ENCODE results near the gene ALK.

ALK gene

GRCh38 chr2:29522951-29523669 is 398.3 kb downstream of the ALK start:
- FAIRE-seq, result no peak

DNA sequence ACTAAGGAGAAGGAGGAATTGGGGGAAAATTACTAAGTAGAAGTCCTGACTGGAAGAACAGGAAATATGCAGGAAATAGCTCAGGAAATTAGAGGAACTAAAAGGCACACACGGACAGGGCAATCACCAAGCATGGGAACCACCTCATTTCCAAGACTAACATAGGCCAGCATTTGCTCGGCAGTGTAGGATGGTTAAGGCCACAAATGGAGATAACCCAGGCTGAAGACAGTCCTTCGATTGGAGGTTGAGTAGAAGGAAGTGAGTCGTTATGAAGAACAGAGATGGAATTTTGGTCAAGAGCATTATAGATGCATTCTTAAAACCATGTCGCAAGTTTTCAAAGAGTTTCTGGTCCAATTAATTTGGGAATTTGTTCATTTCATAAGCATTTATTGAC is 401.4 kb downstream of the ALK start:
- no peak for FAIRE-seq

GRCh38 chr2:29519338-29519925 is 402.0 kb downstream of the ALK start:
- FAIRE-seq, result no peak

GRCh38 chr2:29518646-29519337 is 402.6 kb downstream of the ALK start:
- no peak for FAIRE-seq

GRCh38 chr2:29518010-29518409 is 403.4 kb downstream of the ALK start:
- no peak for FAIRE-seq

DNA sequence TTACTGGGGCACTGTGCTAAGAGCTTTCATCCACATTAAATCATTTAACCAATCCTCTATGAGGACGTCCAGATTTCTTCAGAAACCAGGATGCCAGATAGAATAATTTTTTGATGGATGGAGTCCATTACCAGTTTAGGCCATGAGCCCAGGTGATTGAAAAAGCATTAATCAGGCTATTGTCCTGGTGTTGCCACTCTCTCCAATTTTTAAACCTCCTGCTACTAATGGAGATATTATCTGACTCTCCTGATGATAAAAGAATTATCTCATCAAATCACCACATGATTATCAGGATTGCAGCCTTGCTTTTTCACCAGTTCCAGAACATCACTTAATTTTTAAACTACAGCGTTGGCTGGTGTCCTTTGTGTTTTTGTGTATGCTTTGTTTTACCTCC is 404.0 kb downstream of the ALK start:
- no peak for FAIRE-seq

- no peak for FAIRE-seq
Observed at GRCh38 chr2:29516767-29517166, 404.6 kb downstream of the ALK start.

DNA sequence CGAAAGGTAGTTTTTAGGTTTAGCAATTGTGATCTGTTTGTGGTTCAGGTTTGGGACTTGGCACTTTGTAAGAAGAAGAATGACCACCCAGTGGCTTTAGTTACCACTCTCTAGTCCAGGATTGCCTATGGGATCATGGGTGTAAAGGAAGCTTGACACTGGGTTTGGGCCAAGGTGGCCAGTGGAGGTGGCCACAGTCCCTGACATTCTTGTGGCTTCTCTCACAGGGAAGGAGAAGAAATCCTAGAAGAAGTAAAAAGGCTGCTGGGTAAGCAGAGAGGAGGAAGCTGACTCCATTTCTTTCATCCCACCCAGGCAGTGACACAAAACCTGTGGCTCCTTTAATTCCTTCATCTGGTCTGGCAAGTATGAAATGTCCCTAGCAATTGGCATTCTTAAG is 411.5 kb downstream of the ALK start:
- no peak for FAIRE-seq

- FAIRE-seq, result no peak
Observed at GRCh38 chr2:29509397-29509796, 412.0 kb downstream of the ALK start.

- no peak for FAIRE-seq
Observed at GRCh38 chr2:29504746-29505145, 416.6 kb downstream of the ALK start.

DNA sequence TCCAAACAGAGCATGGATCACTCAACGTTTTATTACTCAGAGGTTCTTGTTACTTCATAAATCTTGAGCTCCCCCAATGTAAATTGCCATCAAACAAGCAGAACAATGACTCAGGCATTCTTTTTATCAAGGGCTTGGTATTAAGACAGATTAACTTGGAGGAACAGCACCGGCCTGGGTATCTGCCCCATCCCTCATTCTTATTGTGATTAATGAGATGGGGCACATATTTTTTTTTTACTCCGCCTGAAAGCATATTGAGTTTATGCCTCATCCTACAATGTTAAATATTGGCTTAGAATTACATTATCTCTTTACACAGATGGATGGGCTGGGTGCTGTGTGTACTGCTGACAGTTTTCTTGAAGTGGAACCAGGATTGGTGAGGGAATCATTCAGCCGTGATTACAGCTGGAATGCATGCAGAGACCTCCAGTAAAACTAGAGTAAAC is 418.9 kb downstream of the ALK start:
- FAIRE-seq, result no peak

DNA sequence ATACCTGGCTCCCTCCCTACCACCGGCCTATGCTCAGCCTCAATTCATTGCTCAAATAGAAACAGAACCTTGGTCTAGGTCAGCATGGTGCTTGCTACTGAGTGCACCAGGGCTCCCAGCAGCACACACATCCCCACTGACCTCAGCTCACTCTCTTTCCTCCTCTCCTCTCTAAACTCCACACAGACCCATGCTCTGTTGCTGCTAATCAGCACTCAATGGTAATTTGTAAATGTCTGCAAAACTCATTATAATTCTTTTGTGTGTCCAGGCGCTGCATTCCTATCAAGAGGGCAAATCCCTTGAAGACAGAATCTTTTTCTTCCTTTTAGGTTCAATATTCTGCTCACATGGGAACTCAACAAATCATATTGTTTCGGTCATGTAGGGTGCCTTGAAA is 424.0 kb downstream of the ALK start:
- FAIRE-seq, result no peak

GRCh38 chr2:29496198-29496597 is 425.2 kb downstream of the ALK start:
- FAIRE-seq, result no peak

- FAIRE-seq, result no peak
Observed at GRCh38 chr2:29495536-29496060, 425.8 kb downstream of the ALK start.

GRCh38 chr2:29495068-29495467 is 426.3 kb downstream of the ALK start:
- no peak for FAIRE-seq

DNA sequence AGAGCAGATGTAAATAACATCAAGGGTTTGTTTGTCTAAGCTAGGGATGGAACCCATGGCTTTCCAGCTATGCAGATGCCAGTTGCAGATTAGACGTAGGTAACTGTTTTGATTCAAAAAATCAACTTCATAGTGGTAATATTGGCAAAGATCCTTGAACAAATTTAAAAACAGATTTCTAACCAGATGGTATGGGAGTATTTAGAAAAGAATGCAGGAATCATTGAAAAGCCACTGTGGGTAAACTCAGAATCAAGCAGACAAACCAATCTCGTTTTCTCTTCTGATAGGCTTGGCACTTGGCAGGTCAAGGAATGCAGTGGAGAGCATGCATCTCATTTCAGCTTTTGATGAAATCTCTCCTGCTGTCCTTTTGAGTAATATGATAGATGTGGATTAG is 428.7 kb downstream of the ALK start:
- FAIRE-seq, result no peak

GRCh38 chr2:29490045-29490444 is 431.3 kb downstream of the ALK start:
- no peak for FAIRE-seq

DNA sequence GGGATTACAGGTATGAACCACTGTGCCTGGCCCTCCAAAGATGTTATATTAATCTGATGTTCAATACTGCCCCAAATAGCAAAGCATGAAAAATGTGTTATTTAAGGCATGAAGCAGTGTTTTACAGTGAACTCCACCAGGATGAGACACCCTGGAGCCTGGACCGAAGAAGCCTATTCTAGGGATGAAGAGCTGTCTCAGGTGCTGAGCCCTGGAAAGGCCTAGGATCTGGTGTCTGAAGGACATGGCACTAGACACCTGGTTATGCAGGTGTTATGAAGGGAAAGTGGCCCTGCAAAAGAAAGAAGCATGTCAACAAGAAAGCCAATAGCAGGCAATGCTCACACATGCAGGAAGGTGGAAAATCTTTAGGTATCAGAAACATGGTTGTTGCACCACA is 431.8 kb downstream of the ALK start:
- FAIRE-seq, result no peak

GRCh38 chr2:29487967-29488555 is 433.3 kb downstream of the ALK start:
- no peak for FAIRE-seq

DNA sequence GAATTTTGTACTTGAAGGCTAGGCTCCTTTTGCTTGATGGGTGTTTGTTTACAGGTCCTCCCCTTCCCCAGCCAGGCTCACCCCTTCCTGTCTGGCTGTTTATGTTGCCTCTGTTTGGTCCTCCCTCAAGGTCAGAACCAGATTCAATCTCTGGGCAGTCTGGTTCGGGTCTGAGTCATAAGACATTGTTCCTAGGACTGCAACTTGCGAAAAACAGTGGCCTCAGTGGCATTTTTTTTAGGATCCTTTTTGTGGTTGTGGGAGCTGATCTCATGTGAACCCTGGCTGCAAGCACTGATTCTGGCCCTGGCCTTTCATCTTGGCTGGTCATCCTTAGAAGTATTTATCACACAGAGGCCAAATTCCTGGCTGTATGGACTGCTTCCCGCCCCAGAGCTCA is 435.8 kb downstream of the ALK start:
- FAIRE-seq, result no peak

- no peak for FAIRE-seq
Observed at GRCh38 chr2:29485117-29485516, 436.3 kb downstream of the ALK start.

DNA sequence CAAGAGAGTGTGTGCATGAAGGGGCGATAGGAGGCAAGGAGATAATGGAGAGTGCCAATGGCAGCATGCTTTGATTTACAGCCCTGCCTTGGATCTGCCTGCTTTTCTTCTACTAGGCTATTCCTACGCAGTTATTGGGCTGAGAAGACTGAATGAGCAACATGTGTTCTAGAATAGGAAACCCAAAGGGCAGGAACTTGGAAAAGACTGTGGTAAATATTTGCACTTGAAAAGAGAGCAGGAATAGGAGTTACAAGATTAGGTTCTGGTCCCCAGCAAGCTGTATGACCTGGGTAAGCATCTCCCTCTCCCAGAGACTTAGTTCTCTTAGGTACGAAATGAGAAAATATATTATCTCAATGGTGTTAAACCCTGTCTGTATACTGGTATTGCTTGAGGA is 438.5 kb downstream of the ALK start:
- FAIRE-seq, result no peak

DNA sequence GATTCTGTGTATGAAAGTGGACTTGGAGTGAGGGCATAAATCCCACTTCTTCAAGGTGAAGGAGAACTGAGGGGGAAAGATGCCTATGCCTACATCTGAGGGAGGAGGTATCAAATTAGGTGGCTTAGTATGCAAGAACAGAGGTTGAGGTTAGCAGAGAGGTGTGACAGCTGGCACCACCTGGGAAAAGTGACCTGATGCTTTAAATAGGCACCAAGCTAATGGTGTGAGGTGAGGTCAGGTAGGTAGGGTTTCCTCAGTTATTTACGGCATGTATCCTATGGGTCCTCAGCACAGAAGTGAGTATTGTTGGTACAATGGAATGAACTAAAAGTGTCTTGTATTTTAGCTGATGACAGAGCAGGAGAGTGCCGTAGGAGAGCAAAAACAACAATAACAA is 439.0 kb downstream of the ALK start:
- no peak for FAIRE-seq

- no peak for FAIRE-seq
Observed at GRCh38 chr2:29481313-29481712, 440.1 kb downstream of the ALK start.

All from TTC549 (cell line).